Non-pigmented ciliary epithelial cell (primary cell): Measurements from ENCODE around the gene NSUN7.
"Not testable (repeated sequence)": the region's sequence is repeated elsewhere in the genome, so short reads cannot be mapped to it uniquely, and the experiment has no call there.

Experiments used
- DNase-seq: peaks from one replicate; pipeline ENCODE4 v3.0.0-alpha.2; 2010; ENCODE audit warnings: low read depth

The NSUN7 gene

DNA sequence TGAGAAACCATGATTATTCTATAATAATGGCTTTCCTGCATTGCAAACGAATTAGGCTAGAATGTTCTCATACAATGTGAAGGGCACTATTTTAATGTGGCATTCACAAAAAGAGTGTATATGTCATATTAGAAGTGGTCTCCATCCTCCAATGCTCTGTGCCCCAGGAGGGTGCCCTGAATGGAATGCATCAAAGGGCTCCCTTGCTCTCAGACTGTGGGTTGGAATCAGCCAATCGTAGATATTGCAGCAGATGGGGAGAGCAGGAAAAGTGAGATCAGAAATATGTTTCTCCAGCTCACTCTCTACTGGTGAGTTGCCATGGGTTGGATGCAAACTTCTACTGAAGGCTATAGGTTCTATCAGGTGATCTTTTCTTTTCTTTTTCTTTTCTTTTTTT is 11.9 kb upstream of the NSUN7 start:
- DNase-seq = no peak

GRCh38 chr4:40739347-40739746 is 10.4 kb upstream of the NSUN7 start:
- DNase-seq = no peak

DNA sequence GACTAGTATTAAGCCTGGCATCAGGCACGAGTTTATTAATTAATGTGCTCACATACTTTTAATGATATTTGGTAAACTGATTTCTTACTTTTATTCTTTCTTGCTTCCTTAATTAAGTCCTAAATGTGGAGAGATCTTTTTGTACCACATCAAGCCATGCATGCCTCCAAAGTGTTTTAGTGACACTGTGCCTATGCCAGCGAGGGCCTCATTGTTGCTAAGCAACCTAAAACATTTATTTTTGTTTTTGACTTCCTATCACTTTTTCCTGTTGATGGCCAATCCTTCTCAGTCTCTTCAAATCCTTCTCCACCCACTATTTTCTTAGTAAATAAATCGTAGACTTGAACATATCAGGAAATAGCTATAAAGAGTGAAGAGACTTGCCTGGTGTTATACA is 5.5 kb upstream of the NSUN7 start:
- no peak for DNase-seq

DNA sequence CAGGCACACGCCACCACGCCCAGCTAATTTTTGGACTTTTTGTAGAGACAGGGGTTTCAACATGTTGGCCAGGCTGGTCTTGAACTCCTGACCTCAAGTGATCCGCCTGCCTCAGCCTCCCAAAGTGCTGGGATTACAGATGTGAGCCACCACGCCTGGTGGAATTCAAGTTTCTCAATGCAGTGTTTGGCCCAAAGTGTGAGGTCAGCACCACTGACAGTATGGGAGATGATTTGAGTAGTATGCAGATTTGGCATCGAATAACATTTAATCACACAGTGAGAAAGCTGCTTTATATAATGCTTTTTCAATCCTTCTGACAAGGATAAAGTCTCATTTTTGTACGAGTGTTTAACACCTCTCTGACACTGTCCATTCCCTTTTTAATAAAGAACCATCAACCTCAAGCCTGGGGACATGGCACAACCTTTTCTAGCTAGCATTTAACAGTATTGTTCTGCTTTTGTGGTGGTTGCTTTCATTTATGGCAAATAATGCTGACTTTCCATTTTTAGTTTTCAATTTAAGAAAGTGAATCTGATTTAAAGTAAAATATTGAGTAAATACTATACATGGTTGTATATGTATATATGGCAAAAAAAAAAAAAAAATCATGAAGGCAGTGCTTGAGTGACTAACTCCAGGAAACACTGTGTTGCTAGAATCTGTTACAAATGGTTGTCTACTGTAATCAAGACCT is 4.3 kb upstream of the NSUN7 start:
- DNase-seq = no peak

DNA sequence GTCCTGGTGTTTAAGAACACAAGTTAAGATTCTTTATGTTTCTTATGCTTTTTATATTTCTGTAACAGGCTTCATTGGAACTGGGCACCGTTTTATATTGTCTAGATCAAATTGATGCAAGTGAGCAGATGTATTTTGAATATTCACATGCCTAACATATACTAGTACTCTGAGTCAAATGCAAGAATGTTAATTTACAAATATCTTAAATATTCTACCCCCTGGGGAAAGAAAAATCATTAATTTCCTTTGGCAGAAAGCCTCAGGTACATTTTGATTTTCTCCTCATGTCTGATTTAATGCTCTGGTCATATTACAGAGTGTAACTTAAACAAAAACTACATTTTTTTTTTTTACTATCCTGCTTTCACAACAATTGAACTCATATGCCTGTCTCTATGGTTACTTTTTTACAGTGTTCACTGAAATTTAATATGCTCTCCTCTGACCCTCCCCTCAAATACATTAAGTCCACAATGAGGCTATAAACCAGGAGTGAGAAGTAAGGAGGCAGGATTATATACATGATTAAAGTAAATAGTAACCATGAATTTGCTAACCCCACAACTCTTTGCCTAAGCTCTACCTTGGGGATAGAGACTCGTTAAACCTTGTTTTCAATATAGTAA is 2.4 kb upstream of the NSUN7 start:
- DNase-seq = no peak

DNA sequence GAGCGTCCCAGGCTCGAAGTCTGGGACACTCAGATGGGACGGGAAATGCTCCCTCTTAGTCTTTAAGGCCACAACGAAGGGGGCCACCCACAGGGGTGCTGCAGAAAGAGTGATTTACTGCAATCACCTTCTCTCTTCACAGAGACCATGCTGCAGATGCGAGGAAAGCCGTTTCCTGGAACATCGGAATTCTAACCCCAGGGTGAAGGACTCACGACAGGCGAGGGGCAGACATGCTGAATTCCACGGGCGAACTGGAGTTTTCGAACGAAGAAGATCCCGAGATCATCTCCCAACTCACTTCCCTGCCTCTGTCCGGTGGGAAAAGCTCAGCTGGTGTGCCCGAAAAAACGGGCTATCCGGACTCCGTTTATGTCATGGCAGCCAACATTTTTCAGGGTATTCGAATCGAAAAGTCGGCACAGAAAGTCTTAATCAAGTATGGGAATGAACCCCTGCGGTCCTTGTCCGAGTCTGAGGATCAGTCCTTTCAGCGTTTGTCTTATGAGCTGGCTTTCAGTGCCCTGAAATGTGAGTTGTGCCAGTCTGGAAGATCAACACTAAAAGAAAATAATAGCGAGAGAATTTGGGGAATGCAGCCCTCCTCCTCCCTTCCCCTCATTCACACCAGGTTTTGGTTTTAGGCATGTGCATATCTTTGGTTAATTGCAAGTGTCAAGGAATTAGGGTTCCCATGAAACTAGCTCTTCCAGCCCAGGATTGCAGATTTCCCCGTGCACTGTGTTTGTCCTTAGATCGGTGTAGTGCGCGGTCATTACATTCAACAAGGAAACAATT is 905 bp downstream of the NSUN7 start:
- DNase-seq = no peak

DNA sequence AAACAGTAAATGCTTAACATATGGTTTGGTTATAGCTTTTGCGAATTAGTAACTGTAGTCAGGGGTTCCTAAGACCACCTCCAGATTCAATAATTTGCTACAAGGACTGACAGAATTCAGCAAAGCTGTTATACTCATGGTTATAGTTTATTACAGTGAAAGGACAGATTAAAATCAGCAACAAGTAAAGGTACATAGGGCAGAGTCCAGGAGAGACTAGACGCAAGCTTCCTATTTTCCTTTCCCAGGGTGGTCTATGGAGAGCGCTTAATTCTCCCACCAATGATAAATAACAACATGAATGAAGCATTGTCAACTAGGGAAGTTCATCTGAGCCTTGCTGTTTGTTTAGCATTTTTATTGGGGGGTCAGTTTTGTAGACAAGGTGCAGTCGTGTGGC is 5.9 kb downstream of the NSUN7 start:
- DNase-seq = no peak

GRCh38 chr4:40763228-40763716 is 13.5 kb downstream of the NSUN7 start:
- DNase-seq = no peak

- DNase-seq = no peak
Observed at GRCh38 chr4:40769266-40769665, 19.5 kb downstream of the NSUN7 start.

DNA sequence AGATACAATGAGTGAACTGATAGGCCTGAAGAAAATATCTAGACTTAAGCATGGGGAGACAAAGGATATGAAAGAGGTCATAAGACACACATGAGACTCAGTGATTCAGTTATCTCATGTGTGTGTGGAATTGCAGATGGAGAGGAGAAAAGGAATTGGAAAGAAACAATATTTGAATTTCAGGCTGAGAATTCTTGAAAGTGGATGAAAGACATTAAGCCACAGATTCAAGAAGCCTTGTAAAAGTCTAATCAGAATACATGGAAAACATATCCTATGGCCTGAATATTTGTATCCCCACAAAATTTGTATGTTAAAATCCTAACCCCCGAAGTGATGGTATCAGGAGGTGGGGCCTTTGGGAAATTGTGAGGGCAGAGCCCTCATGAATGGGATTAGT is 28.3 kb downstream of the NSUN7 start:
- DNase-seq = no peak

GRCh38 chr4:40782876-40783275 is 33.1 kb downstream of the NSUN7 start:
- DNase-seq = no peak

GRCh38 chr4:40785727-40786126 is 36.0 kb downstream of the NSUN7 start:
- no peak for DNase-seq

GRCh38 chr4:40788331-40788730 is 38.6 kb downstream of the NSUN7 start:
- no peak for DNase-seq

- DNase-seq = no peak
Observed at GRCh38 chr4:40789031-40789430, 39.3 kb downstream of the NSUN7 start.

DNA sequence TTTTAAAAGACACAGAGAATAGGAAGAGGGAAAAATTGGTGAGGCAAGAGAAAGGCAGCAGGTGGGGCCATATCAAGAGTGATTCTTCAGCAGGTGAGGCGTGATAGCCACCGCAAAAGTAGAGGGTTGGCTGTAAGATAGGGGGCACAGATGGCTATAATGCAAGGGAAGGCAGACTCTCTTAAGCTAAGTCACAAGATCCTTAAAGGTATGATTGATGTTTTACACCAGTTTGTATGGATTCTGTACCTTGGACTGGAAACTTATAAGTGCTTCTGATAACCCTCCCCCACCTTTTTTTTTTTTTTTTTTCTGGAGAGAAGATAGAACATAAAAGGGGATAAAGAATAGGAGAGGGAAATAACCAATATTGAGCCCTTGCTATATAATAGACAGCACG is 40.0 kb downstream of the NSUN7 start:
- no peak for DNase-seq

DNA sequence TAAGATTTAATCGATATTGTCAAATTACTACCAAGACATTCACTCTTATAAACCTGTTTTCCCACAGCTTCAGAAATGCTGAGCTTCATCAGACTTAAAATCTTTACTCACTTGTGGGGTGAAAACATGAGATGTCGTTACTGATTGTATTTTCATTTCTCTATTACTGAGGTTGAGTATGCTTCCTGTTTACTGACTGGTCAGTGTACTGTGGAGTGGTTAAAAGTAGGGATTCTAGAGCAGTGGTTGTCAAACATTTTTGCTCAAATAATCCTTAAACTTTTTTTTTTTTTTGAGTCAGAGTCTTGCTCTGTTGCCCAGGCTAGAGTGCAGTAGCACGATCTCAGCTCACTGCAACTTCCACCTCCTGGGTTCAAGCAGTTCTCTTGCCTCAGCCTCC is 50.3 kb downstream of the NSUN7 start:
- no peak for DNase-seq

- no peak for DNase-seq
Observed at GRCh38 chr4:40804598-40804997, 54.8 kb downstream of the NSUN7 start.

- DNase-seq = no peak
Observed at GRCh38 chr4:40808926-40809457, 59.2 kb downstream of the NSUN7 start.

GRCh38 chr4:40811956-40812355 is 62.2 kb downstream of the NSUN7 start:
- DNase-seq = peak; percentile 9

DNA sequence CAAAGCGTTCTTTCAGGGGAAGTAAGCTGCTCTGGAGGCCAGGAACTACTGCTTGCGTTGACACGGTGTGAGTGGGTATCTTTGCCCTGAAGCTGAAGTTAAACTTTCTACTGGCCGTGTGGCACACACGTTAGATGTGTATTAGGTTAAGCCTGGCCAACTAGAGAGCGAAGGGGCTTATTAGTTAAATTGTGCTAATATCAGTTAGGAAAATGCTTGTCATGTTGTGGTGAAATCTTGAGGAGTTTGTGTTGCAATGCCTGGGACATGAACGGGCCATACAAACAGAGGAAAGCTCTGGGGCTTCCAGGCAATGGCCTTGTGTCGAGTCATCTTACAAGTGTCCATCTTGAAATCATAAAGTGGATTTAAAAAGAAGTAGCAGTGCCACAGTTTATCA is 62.6 kb downstream of the NSUN7 start:
- DNase-seq = peak; percentile 8

DNA sequence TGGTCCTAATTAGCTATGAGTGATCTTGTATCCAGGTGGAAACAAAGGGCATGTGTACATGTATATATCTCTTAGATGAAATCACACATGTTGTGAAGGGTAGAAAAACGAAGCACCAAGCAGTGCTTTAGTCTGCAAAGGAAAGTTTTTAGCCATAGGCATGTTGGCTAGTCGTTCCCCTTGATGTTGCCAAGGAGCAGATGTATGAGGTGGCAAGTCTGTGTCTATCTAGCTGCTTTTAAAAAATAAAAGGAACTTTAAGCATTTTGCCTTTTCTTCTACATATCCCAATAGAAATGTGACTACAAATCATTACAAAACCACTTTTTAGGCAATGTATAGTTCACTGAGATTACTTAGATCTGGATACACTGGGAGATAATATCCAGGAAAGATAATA is 63.1 kb downstream of the NSUN7 start:
- no peak for DNase-seq

- DNase-seq = not testable (repeated sequence)
Observed at GRCh38 chr4:40817157-40817556, 67.4 kb downstream of the NSUN7 start.

DNA sequence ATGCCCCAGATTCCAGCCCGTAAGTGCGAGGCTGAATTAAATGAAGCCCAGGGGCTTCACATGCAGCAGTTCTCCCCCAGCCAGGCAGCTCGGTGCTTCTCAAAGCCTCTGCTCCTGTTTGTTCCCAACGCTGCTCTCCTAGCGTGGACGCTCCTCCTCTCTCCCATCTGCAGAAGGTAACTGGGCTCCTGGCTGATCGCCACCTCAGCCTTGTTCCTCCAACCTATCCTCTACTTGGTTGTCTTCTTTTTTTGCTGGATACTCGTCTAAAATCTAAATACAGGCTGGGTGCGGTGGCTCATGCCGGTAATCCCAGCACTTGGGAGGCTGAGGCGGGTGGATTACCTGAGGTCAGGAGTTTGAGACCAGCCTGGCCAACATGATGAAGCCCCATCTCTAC is 70.3 kb downstream of the NSUN7 start:
- no peak for DNase-seq
